Measurements from ENCODE around the gene STXBP3.

STXBP3 gene

GRCh38 chr1:108799001-108799400, 52.5 kb downstream of the STXBP3 start:
- H3K9me3 Mint-ChIP-seq: no peaks in the 10 kb centered on the region
- peaks cover 91% of the 10 kb centered on the region for H3K36me3 Mint-ChIP-seq (ENCODE audit: low read depth)
- intact Hi-C loops (cut with micrococcal nuclease): loop anchor here (1.0 to 10.0 kb wide), 2 partner anchors 8 to 206 kb away; no protein-coding TSS in a partner anchor
- H3K27ac Mint-ChIP-seq: no peak overlapping the region
- H3K27me3 Mint-ChIP-seq: no peaks in the 10 kb centered on the region
- no peaks in the 10 kb centered on the region for H3K4me1 Mint-ChIP-seq (ENCODE audit: low read depth)
- no peak overlapping the region for H3K4me3 Mint-ChIP-seq

- Mint-ChIP-seq H3K27ac (no peak overlapping the region), H3K4me3 (no peak overlapping the region), H3K36me3 (ENCODE audit: low read depth) (peaks cover 91% of the 10 kb centered on the region), H3K9me3 (no peaks in the 10 kb centered on the region), H3K27me3 (no peaks in the 10 kb centered on the region), H3K4me1 (ENCODE audit: low read depth) (no peaks in the 10 kb centered on the region)
- intact Hi-C loops (cut with micrococcal nuclease): loop anchor here (5.0 kb wide), 1 partner anchor 44 kb away; no protein-coding TSS in a partner anchor
These were observed 54.6 kb downstream of the STXBP3 start for GRCh38 chr1:108801101-108801500.

- Mint-ChIP-seq H3K4me3 (no peak overlapping the region), H3K36me3 (ENCODE audit: low read depth) (peaks cover 91% of the 10 kb centered on the region), H3K4me1 (ENCODE audit: low read depth) (no peaks in the 10 kb centered on the region), H3K27me3 (no peaks in the 10 kb centered on the region), H3K27ac (no peak overlapping the region), H3K9me3 (no peaks in the 10 kb centered on the region)
- intact Hi-C loops (cut with micrococcal nuclease): loop anchor here (5.0 kb wide), 1 partner anchor 46 kb away; no protein-coding TSS in a partner anchor
These were observed 57.1 kb downstream of the STXBP3 start for GRCh38 chr1:108803548-108803947.

GRCh38 chr1:108808438-108808837, 62.0 kb downstream of the STXBP3 start:
- H3K36me3 Mint-ChIP-seq (ENCODE audit: low read depth): peaks cover 64% of the 10 kb centered on the region
- H3K4me1 Mint-ChIP-seq (ENCODE audit: low read depth): no peaks in the 10 kb centered on the region
- H3K27me3 Mint-ChIP-seq: no peaks in the 10 kb centered on the region
- intact Hi-C loops (cut with micrococcal nuclease): no loop called here
- no peak overlapping the region for H3K27ac Mint-ChIP-seq
- H3K9me3 Mint-ChIP-seq: no peaks in the 10 kb centered on the region
- H3K4me3 Mint-ChIP-seq: no peak overlapping the region

- H3K4me1 Mint-ChIP-seq (ENCODE audit: low read depth): no peaks in the 10 kb centered on the region
- intact Hi-C loops (cut with micrococcal nuclease): no loop called here
- no peak overlapping the region for H3K4me3 Mint-ChIP-seq
- no peaks in the 10 kb centered on the region for H3K9me3 Mint-ChIP-seq
- peaks cover 36% of the 10 kb centered on the region for H3K36me3 Mint-ChIP-seq (ENCODE audit: low read depth)
- H3K27ac Mint-ChIP-seq: no peak overlapping the region
- H3K27me3 Mint-ChIP-seq: no peaks in the 10 kb centered on the region
These were observed 65.1 kb downstream of the STXBP3 start for GRCh38 chr1:108811611-108812010.

- Mint-ChIP-seq H3K27ac (no peak overlapping the region), H3K4me1 (ENCODE audit: low read depth) (no peaks in the 10 kb centered on the region), H3K36me3 (ENCODE audit: low read depth) (peaks cover 19% of the 10 kb centered on the region), H3K27me3 (no peaks in the 10 kb centered on the region), H3K4me3 (no peak overlapping the region), H3K9me3 (no peaks in the 10 kb centered on the region)
- intact Hi-C loops (cut with micrococcal nuclease): no loop called here
These were observed 66.9 kb downstream of the STXBP3 start for GRCh38 chr1:108813326-108813725.

- intact Hi-C loops (cut with micrococcal nuclease): no loop called here
- Mint-ChIP-seq H3K27me3 (no peaks in the 10 kb centered on the region), H3K27ac (no peak overlapping the region), H3K4me1 (ENCODE audit: low read depth) (no peaks in the 10 kb centered on the region), H3K9me3 (no peaks in the 10 kb centered on the region), H3K4me3 (no peak overlapping the region), H3K36me3 (ENCODE audit: low read depth) (peaks cover 10% of the 10 kb centered on the region)
These were observed 68.1 kb downstream of the STXBP3 start for GRCh38 chr1:108814343-108815125.

- H3K4me3 Mint-ChIP-seq: no peak overlapping the region
- intact Hi-C loops (cut with micrococcal nuclease): no loop called here
- peaks cover 10% of the 10 kb centered on the region for H3K36me3 Mint-ChIP-seq (ENCODE audit: low read depth)
- no peaks in the 10 kb centered on the region for H3K27me3 Mint-ChIP-seq
- H3K27ac Mint-ChIP-seq: no peak overlapping the region
- H3K4me1 Mint-ChIP-seq (ENCODE audit: low read depth): no peaks in the 10 kb centered on the region
- H3K9me3 Mint-ChIP-seq: no peaks in the 10 kb centered on the region
These were observed 69.1 kb downstream of the STXBP3 start for GRCh38 chr1:108815566-108815965.

- no peak overlapping the region for H3K4me3 Mint-ChIP-seq
- no peaks in the 10 kb centered on the region for H3K4me1 Mint-ChIP-seq (ENCODE audit: low read depth)
- intact Hi-C loops (cut with micrococcal nuclease): no loop called here
- H3K36me3 Mint-ChIP-seq (ENCODE audit: low read depth): peaks cover 8% of the 10 kb centered on the region
- no peaks in the 10 kb centered on the region for H3K27me3 Mint-ChIP-seq
- no peaks in the 10 kb centered on the region for H3K9me3 Mint-ChIP-seq
- H3K27ac Mint-ChIP-seq: no peak overlapping the region
These were observed 69.8 kb downstream of the STXBP3 start for GRCh38 chr1:108816049-108816893.

- H3K27me3 Mint-ChIP-seq: no peaks in the 10 kb centered on the region
- H3K4me3 Mint-ChIP-seq: no peak overlapping the region
- peaks cover under 1% of the 10 kb centered on the region for H3K36me3 Mint-ChIP-seq (ENCODE audit: low read depth)
- H3K27ac Mint-ChIP-seq: no peak overlapping the region
- intact Hi-C loops (cut with micrococcal nuclease): no loop called here
- H3K9me3 Mint-ChIP-seq: no peaks in the 10 kb centered on the region
- H3K4me1 Mint-ChIP-seq (ENCODE audit: low read depth): no peaks in the 10 kb centered on the region
These were observed 70.5 kb downstream of the STXBP3 start for GRCh38 chr1:108817016-108817415.

- Mint-ChIP-seq H3K27me3 (no peaks in the 10 kb centered on the region), H3K36me3 (ENCODE audit: low read depth) (no peaks in the 10 kb centered on the region), H3K4me1 (ENCODE audit: low read depth) (no peaks in the 10 kb centered on the region), H3K27ac (no peak overlapping the region), H3K9me3 (no peaks in the 10 kb centered on the region), H3K4me3 (no peak overlapping the region)
- intact Hi-C loops (cut with micrococcal nuclease): no loop called here
These were observed 71.3 kb downstream of the STXBP3 start for GRCh38 chr1:108817811-108818210.

GRCh38 chr1:108819878-108820277, 73.4 kb downstream of the STXBP3 start:
- intact Hi-C loops (cut with micrococcal nuclease): no loop called here
- no peaks in the 10 kb centered on the region for H3K27me3 Mint-ChIP-seq
- H3K4me1 Mint-ChIP-seq (ENCODE audit: low read depth): no peaks in the 10 kb centered on the region
- H3K4me3 Mint-ChIP-seq: no peak overlapping the region
- H3K27ac Mint-ChIP-seq: no peak overlapping the region
- no peaks in the 10 kb centered on the region for H3K9me3 Mint-ChIP-seq
- no peaks in the 10 kb centered on the region for H3K36me3 Mint-ChIP-seq (ENCODE audit: low read depth)

- Mint-ChIP-seq H3K27me3 (no peaks in the 10 kb centered on the region), H3K4me3 (no peak overlapping the region), H3K9me3 (no peaks in the 10 kb centered on the region), H3K27ac (no peak overlapping the region), H3K36me3 (ENCODE audit: low read depth) (no peaks in the 10 kb centered on the region), H3K4me1 (ENCODE audit: low read depth) (peaks cover 5% of the 10 kb centered on the region)
- intact Hi-C loops (cut with micrococcal nuclease): no loop called here
These were observed 77.2 kb downstream of the STXBP3 start for GRCh38 chr1:108823632-108824031.

GRCh38 chr1:108824051-108824450, 77.6 kb downstream of the STXBP3 start:
- H3K4me1 Mint-ChIP-seq (ENCODE audit: low read depth): peaks cover 5% of the 10 kb centered on the region
- no peak overlapping the region for H3K27ac Mint-ChIP-seq
- H3K9me3 Mint-ChIP-seq: no peaks in the 10 kb centered on the region
- H3K4me3 Mint-ChIP-seq: no peak overlapping the region
- no peaks in the 10 kb centered on the region for H3K36me3 Mint-ChIP-seq (ENCODE audit: low read depth)
- no peaks in the 10 kb centered on the region for H3K27me3 Mint-ChIP-seq
- intact Hi-C loops (cut with micrococcal nuclease): no loop called here

Data from dendritic cell treated with granulocyte-macrophage colony-stimulating factor and Interleukin-4, amounts not matched to agents 40 ng/mL and 50 ng/mL, for 4 days (primary cell).